HG03521 (cell line): ENCODE measurements around the gene NDC80.
A peak's percentile ranks its signal among the peaks of the same experiment; 100 is the strongest.
"Not testable (repeated sequence)": the region's sequence is repeated elsewhere in the genome, so short reads cannot be mapped to it uniquely, and the experiment has no call there.

Experiments
- ATAC-seq: cut with Tn5 transposase; IDR thresholded peaks from one replicate; pipeline ENCODE4 v1.9.1; 2021; ENCODE audit warnings: mild to moderate bottlenecking, moderate library complexity; ENCODE audit not compliant: unreplicated experiment

The NDC80 gene

DNA sequence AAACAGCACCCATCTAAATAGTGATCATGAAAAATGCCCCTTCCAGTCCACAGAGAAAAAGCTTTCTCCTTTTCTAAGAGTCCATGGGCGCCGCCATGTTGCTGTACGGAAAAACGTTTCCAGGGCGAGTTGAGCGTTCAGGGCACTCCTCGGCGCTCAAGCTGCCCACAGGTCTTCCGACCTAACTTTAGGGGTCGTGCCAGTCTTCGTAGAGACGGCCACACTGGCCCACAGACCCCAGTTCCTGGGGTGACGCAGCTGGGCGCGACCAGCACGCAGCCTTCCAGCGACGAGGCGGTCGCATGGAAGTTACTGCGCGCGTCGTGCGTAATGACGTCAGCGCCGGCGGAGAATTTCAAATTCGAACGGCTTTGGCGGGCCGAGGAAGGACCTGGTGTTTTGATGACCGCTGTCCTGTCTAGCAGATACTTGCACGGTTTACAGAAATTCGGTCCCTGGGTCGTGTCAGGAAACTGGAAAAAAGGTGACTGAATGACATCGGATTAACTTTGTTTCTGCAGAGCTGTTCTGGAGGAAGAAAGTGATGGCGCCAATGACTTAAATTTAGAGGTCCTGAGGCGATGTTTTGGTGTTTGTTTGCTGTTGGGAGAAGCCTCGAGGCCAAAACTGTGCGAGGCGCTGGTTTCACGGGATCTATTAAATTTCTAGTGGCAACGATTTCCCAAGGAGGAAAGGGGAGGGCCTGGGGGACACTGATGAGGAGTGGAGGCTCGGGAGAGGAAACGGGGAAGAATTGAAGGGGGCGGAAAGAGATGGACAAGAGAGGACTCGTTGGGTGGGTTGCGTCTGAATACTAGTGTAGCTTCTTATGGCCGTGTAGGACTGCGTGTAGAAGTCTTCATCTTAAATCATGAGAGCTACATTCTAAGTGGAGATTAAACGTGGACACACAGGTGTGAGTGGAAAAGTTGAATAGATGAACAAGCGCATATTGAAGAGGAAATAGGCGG, at the start of gene NDC80, which contains the start of gene METTL4:
Gene NDC80, plus strand, starts transcription at position 358 of the 971 bp plus-strand sequence. CDS start 1,429 bp downstream, outside the sequence.
Gene METTL4, minus strand, starts transcription at position 306 of the 971 bp plus-strand sequence. CDS start 4,289 bp downstream, outside the sequence.
- peak; percentile 70 for ATAC-seq

DNA sequence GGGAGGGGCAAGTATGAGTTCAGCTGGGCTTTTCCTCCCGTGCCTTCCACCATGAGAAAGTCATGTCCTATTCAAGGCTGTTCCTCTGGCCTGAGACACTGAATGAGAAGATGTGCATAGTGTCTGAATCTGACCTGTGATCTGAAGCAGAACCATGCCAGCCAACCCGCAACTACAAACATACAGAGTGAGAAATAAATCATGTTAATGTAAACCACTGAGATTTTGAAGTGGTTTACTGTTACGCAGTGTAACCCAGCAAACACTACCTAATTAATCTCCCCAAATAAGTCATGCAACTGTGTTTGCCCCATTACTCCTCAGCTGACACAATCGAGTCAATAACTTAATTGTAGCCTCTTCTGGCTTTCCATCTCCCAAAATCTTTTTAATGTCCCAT, 49.2 kb upstream of the NDC80 start:
- ATAC-seq, result no peak

DNA sequence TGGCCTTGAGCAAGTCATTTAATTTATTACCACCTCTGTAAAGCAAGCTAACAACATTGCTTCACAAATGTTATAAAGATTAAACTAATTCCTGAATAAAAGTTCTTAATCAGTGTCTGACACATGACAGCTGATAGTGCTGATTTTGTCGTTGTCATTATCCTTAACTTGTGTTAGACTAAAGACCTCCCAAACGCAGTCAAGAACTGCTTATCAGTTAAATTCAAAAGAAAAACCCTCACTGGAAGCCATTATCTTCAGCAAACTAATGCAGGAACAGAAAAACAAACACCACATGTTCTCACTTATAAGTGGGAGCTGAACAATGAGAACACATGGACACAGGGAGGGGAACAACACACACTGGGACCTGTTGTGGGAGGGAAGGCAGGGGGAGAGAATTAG, 46.6 kb upstream of the NDC80 start:
- ATAC-seq, result not testable (repeated sequence)

DNA sequence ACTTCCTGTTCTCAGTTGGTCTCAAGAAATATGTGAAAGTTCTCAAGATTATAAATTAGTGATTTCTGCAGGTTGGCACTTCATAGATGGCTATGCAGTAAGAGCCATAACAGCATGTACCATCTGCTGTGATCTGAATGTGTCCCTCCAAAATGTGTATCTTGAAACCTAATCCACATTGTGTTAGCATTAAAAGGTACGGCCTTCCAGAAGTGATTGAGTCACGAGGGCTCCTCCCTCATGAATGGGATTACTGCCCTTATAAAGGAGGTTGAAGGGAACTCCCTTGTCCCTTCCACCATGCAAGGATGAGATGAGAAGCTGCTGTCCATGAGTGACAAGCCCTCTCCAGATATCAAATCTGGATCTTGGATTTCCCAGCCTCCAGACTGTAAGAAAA, 45.0 kb upstream of the NDC80 start:
- no peak for ATAC-seq

DNA sequence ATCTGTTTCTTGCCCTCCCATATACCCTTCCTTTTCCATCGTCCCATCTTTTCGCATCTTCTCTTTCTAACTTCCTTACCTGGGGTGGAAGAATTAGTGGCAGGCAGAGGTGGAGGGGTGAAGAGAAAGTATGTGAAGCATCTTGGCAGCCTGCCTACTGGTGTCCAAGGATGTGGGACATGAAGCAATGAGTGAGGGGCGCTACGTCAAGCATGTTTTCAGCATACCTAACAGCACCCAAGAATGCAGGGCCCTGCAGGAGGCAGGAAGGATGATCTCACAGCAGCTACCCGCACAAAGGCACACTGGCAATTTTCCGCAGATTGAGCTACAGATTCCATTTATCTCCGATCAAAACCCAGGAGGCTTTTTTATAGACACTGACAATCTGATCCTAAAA, 42.2 kb upstream of the NDC80 start:
- no peak for ATAC-seq

DNA sequence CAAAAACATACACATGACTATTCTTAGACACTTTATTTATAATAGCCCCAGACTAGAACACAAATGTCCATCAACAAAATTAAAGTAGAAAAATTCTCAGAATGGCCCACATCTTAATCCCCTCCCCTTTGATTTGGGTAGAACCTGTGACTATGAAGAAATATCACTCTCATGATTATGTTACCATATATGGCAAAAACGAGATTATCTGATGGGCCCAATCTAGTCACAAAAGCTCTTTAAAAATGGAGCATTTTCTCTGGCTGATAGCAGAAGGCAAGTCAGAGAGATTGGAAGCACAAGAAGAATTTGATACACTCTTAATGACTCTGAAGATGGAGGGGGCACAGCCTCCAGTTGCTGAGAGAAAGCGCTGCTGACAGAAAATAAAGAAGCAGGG, 39.6 kb upstream of the NDC80 start:
- no peak for ATAC-seq

DNA sequence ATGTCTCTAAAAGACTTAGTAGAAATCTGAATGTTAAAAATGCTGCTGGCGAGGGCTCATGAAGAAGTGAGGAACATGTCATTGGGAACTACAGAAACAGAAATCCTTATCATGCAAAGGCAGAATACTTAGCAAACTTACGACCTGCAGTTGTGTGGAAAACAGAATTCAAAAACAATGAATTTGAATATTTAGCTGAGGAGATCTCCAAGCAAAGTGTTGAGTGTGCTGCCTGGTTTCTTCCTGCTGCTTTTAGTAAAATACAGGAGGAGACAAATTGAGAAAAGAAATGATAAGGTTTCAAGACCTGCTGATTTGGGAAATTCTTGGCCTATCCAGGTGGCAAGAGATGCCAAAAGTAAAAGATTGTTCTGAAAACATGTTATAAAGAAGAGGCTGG, 38.6 kb upstream of the NDC80 start:
- no peak for ATAC-seq

DNA sequence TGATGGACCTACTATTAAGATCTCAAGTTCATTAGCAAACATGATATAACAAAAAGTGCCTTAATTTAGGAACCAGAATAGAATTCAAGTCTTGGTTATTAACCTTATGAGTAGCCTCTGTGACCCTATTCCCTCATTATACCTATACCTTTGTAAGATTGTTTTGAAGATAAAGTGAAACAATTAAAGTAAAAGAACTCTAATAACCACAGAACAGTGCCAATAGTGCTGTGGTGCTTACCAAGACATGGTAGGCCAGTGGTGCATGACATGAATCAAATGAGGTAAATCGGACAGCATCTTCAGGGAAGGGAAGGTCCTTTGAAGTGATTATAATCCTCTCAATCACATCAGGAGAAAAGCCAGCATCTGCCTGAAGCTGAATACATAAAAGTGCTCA, 36.5 kb upstream of the NDC80 start:
- ATAC-seq, result no peak

- ATAC-seq, result no peak
Observed at GRCh38 chr18:2535419-2535910, 35.9 kb upstream of the NDC80 start.

DNA sequence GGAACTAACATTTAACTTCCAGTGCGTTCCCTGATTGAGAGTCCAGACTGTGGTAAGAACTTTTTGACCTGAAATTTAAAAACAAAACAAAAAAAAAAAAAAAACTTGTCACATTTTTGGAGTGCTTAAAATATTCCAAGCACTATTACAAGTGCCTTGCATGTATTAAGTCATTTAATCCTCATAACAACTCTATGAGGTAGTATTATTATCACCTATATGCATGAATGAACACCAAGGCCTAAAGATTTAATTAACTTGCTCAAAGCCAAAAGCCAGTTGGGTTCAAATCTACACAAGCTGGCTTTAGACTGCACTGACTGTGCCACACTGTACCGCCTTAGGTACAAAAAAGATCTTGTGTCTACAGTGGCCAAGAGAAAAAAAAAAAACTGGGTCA, 35.3 kb upstream of the NDC80 start:
- no peak for ATAC-seq

- no peak for ATAC-seq
Observed at GRCh38 chr18:2536493-2536892, 34.9 kb upstream of the NDC80 start.

DNA sequence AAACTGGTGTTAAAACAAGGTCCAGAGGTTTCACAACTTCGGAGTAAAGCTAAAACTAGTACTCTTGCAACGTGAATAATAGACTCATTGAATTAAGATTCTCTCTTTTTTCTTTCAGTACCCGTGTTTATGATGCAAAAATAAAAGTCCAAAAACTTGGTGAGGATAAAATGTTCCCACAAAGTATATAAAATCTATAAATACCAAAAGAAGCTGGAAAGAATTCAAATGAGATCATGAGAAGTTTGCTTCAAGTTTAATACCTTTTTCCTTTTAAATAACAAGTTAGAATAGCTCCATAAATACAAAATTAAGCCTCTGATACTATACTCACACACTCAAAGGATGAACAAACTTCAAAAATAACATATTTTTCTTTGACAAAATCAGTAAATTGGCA, 34.1 kb upstream of the NDC80 start:
- no peak for ATAC-seq

- no peak for ATAC-seq
Observed at GRCh38 chr18:2538236-2538635, 33.1 kb upstream of the NDC80 start.

- no peak for ATAC-seq
Observed at GRCh38 chr18:2538844-2539243, 32.5 kb upstream of the NDC80 start.

DNA sequence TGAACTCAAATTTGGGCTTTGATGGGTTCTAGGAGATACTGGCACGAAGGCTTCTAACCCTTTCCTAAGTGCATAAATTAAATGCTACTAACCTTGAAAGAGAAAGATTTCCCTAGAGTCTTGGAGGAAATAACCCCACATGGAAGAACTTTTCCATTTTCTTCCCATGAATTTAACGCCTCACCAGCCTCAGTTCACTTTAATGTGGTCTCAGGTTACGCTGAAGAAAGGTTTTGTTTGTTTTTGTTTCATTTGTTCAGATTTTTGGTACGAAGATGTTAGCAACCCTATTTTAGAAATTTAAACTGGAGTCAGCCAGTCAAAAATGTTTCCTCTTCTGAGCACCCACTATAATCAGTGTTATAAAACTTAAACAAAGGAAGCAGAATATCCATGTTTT, 30.8 kb upstream of the NDC80 start:
- ATAC-seq, result no peak

GRCh38 chr18:2541925-2542563, 29.3 kb upstream of the NDC80 start:
- ATAC-seq, result not testable (repeated sequence)

GRCh38 chr18:2545155-2545554, 26.2 kb upstream of the NDC80 start:
- ATAC-seq, result no peak

GRCh38 chr18:2547477-2548087, 23.8 kb upstream of the NDC80 start:
- no peak for ATAC-seq

GRCh38 chr18:2549462-2549861, 21.9 kb upstream of the NDC80 start:
- ATAC-seq, result no peak

DNA sequence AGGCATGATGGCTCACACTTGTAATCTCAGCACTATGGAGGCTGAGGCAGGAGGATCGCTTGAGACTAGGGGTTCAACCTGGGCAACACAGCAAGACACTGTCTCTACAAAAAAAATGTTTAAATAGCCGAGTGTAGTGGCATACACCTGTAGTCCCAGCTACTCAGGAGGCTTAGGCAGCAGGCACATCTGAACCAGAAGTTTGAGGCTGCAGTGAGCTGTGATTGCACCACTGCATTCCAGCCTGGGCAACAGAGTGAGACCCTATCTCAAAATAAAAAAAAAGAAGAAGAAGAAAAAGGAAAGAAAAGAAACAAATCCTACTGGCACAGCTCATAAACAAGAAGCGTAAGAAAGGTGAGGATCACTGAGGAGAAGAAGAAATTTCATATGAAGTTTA, 19.9 kb upstream of the NDC80 start:
- ATAC-seq, result no peak

DNA sequence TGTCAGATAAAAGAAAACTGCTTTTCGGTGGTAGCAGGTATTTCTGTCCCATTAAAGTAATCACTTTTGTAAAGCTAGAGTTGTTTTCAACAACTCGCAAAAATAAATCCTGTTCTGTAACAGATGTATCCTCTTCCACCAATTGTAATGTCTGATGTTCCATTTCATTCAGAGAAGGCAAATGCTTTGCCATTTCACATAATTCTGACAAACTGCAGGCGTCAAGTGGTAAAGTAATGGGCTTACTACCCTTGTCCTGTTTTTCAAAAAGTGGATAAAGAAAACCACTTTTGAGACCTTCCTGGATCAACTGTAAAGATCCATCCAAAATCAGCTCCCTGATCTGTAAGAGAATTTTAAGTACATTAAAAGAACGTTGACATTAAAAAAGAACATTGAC, 16.7 kb upstream of the NDC80 start:
- ATAC-seq, result no peak
